Tibial artery (tissue), 4 donors: Measurements from ENCODE around the gene TMC8.

Experiments
- DNase-seq, 2 donors: peaks; one replicate each; pipeline ENCODE4 v3.0.0-alpha.2; 2019
- H3K27ac ChIP-seq, 2 donors: fragments of 200-600 bp; sonication (generic) in 1 of 2; 1 replicate in 1 of 2; 2 replicates in 1 of 2; pipeline ENCODE4 v1.5.1; 2018 to 2019; ENCODE audit warnings: mild to moderate bottlenecking in 1 of 2
- H3K27me3 ChIP-seq, 2 donors: fragments of 200-600 bp; sonication (generic) in 1 of 2; one replicate each; pipeline versions ENCODE4 v1.5.1 to v1.6.0; 2016 to 2019
- H3K36me3 ChIP-seq, 3 donors: fragments of 200-600 bp; sonication (generic) in 2 of 3; one replicate each; pipeline ENCODE4 v1.5.1; 2016 to 2019; ENCODE audit warnings: mild to moderate bottlenecking in 2 of 3
- H3K4me1 ChIP-seq, 4 donors: fragments of 200-600 bp; sonication (generic) in 2 of 4; 1 replicate in 3 of 4; 2 replicates in 1 of 4; pipeline ENCODE4 v1.5.1; 2016 to 2019
- H3K4me3 ChIP-seq, 2 donors: fragments of 200-600 bp; sonication (generic) in 1 of 2; 1 replicate in 1 of 2; 2 replicates in 1 of 2; pipeline ENCODE4 v1.5.1; 2018 to 2019; ENCODE audit warnings: mild to moderate bottlenecking in 2 of 2
- H3K9me3 ChIP-seq, 3 donors: fragments of 200-600 bp; sonication (generic) in 1 of 3; one replicate each; pipeline ENCODE4 v1.5.1; 2016 to 2019
- CTCF ChIP-seq, 2 experiments: fragments of 200-600 bp in 1 of 2; fragments of 450-650 bp in 1 of 2; IDR thresholded peaks; one replicate each; pipeline ENCODE4 v1.5.1; 2017 to 2019; ENCODE audit warnings: antibody characterized with exemption in 2 of 2, mild to moderate bottlenecking in 1 of 2, moderate library complexity in 1 of 2
- intact Hi-C: fragments of 100-400 bp; cut with DNase I; formaldehyde crosslinking; loops from one replicate; pipeline ENCODE4 v1.15.0; 2023; ENCODE audit warnings: low total_unique reads

TMC8 gene

GRCh38 chr17:78143214-78144146, 12.9 kb downstream of the TMC8 start:
- peaks cover 0 to 34% (median 28%) of the 10 kb centered on the region in 4 donors for H3K4me1 ChIP-seq

GRCh38 chr17:78144147-78144719, 13.7 kb downstream of the TMC8 start:
- intact Hi-C loops: no loop called here
- H3K4me1 ChIP-seq: peaks cover 0 to 34% (median 28%) of the 10 kb centered on the region in 4 donors
- H3K4me3 ChIP-seq: no peak overlapping the region
- DNase-seq: peak; percentile 77 to 90
- no peaks in the 10 kb centered on the region for H3K36me3 ChIP-seq
- peaks cover 0 to 25% of the 10 kb centered on the region in 2 donors for H3K27me3 ChIP-seq
- peak in 1 of 2 experiments; percentile 9 for TF ChIP-seq CTCF (IDR thresholded peaks at IDR 0.05)
- H3K9me3 ChIP-seq: no peaks in the 10 kb centered on the region
- H3K27ac ChIP-seq: peak overlapping the region in 1 of 2 donors; percentile 35

More at GRCh38 chr17:78143214-78144146, 12.9 kb downstream of the TMC8 start:
- Histone ChIP-seq H3K36me3 (no peaks in the 10 kb centered on the region), H3K9me3 (no peaks in the 10 kb centered on the region), H3K27ac (no peak overlapping the region), H3K4me3 (no peak overlapping the region), H3K27me3 (peaks cover 0 to 21% of the 10 kb centered on the region in 2 donors)
- no peak for TF ChIP-seq CTCF (IDR thresholded peaks at IDR 0.05)
- intact Hi-C loops: no loop called here
- DNase-seq: no peak

- Histone ChIP-seq H3K27me3 (peaks cover 0 to 25% of the 10 kb centered on the region in 2 donors), H3K4me1 (peaks cover 0 to 33% (median 28%) of the 10 kb centered on the region in 4 donors), H3K36me3 (no peaks in the 10 kb centered on the region), H3K9me3 (no peaks in the 10 kb centered on the region), H3K4me3 (no peak overlapping the region), H3K27ac (peak overlapping the region in 1 of 2 donors; percentile 35)
- DNase-seq: no peak
- intact Hi-C loops: no loop called here
- TF ChIP-seq CTCF (IDR thresholded peaks at IDR 0.05): no peak
Measured at GRCh38 chr17:78144736-78145641, 14.4 kb downstream of the TMC8 start.

- Histone ChIP-seq H3K4me3 (no peak overlapping the region), H3K27ac (no peak overlapping the region), H3K27me3 (peaks cover 0 to 20% of the 10 kb centered on the region in 2 donors), H3K9me3 (no peaks in the 10 kb centered on the region), H3K4me1 (peaks cover 0 to 22% (median 19%) of the 10 kb centered on the region in 4 donors), H3K36me3 (no peaks in the 10 kb centered on the region)
- no peak for TF ChIP-seq CTCF (IDR thresholded peaks at IDR 0.05)
- DNase-seq: no peak
- intact Hi-C loops: no loop called here
Measured at GRCh38 chr17:78146471-78146869, 15.9 kb downstream of the TMC8 start.

- H3K36me3 ChIP-seq: no peaks in the 10 kb centered on the region
- no peak overlapping the region for H3K27ac ChIP-seq
- no peak overlapping the region for H3K4me3 ChIP-seq
- H3K4me1 ChIP-seq: peaks cover 0 to 22% (median 19%) of the 10 kb centered on the region in 4 donors
- H3K9me3 ChIP-seq: no peaks in the 10 kb centered on the region
- intact Hi-C loops: no loop called here
- peaks cover 0 to 16% of the 10 kb centered on the region in 2 donors for H3K27me3 ChIP-seq
- no peak for DNase-seq
- no peak for TF ChIP-seq CTCF (IDR thresholded peaks at IDR 0.05)
Measured at GRCh38 chr17:78146881-78147280, 16.3 kb downstream of the TMC8 start.
